Measurements from ENCODE around the gene FKTN.

GRCh38 chr9:105511446-105511845 is 46.5 kb upstream of the FKTN start:
- no peak for TF ChIP-seq CTCF (IDR thresholded peaks at IDR 0.05)
- no peak for TF ChIP-seq SMC3 (IDR thresholded peaks at IDR 0.05; ENCODE audit: low read depth, low read length)
- no peak for TF ChIP-seq NRF1 (IDR thresholded peaks at IDR 0.05; ENCODE audit: low read depth, low read length)
- TF ChIP-seq GABPA (IDR thresholded peaks at IDR 0.05; ENCODE audit: low read depth), result no peak
